Mammary epithelial cell (primary cell): ENCODE data around the gene POU6F2.

ENCODE experiments used
- CTCF ChIP-seq, 2 donors: IDR thresholded peaks in 1 of 2; conservative IDR thresholded peaks in 1 of 2; 2 replicates each; pipeline ENCODE4 v1.5.1; 2011 to 2012; ENCODE audit warnings: inconsistent platforms in 2 of 2, low read length in 2 of 2, mild to moderate bottlenecking in 2 of 2, control low read depth in 1 of 2, low read depth in 1 of 2; ENCODE audit not compliant: insufficient read depth in 1 of 2; ENCODE audit errors: extremely low read depth in 1 of 2
- EZH2 ChIP-seq: IDR thresholded peaks from 2 replicates; pipeline ENCODE4 v1.6.1; 2012; ENCODE audit warnings: low read length, inconsistent platforms, borderline replicate concordance

GRCh38 chr7:39195967-39196366 lies 218.3 kb downstream of the POU6F2 start:
- no peak for TF ChIP-seq CTCF (conservative IDR thresholded peaks at IDR 0.05 in 1 of 2, IDR thresholded peaks at IDR 0.05 in 1 of 2; ENCODE audit: extremely low read depth in 1 of 2, insufficient read depth in 1 of 2, low read depth in 1 of 2, low read length in 2 of 2)
- TF ChIP-seq EZH2 = no peak
